GM12865 (cell line): ENCODE results near the gene GRK4.
"Not testable (repeated sequence)": the region's sequence is repeated elsewhere in the genome, so short reads cannot be mapped to it uniquely, and the experiment has no call there.

Experiments
- DNase-seq: peaks from one replicate; pipeline ENCODE4 v3.0.0; 2010; ENCODE audit warnings: low read depth
- H3K4me3 ChIP-seq: 2 replicates; pipeline ENCODE4 v1.5.1; 2011; ENCODE audit warnings: mild to moderate bottlenecking, low read depth, low read length, control low read depth
- CTCF ChIP-seq: IDR thresholded peaks from 2 replicates; pipeline ENCODE4 v1.5.1; 2011; ENCODE audit warnings: low read length, control low read depth, low read depth, inconsistent platforms; ENCODE audit not compliant: insufficient read depth; ENCODE audit errors: missing control alignments

The GRK4 gene

GRCh38 chr4:2948895-2949781, 14.2 kb upstream of the GRK4 start:
- TF ChIP-seq CTCF = peak; percentile 41
- peak; percentile 38 for DNase-seq
- no peak overlapping the region for H3K4me3 ChIP-seq

- H3K4me3 ChIP-seq = no peak overlapping the region
- TF ChIP-seq CTCF = no peak
- DNase-seq = no peak
These were observed 13.6 kb upstream of the GRK4 start for GRCh38 chr4:2949782-2950125.

DNA sequence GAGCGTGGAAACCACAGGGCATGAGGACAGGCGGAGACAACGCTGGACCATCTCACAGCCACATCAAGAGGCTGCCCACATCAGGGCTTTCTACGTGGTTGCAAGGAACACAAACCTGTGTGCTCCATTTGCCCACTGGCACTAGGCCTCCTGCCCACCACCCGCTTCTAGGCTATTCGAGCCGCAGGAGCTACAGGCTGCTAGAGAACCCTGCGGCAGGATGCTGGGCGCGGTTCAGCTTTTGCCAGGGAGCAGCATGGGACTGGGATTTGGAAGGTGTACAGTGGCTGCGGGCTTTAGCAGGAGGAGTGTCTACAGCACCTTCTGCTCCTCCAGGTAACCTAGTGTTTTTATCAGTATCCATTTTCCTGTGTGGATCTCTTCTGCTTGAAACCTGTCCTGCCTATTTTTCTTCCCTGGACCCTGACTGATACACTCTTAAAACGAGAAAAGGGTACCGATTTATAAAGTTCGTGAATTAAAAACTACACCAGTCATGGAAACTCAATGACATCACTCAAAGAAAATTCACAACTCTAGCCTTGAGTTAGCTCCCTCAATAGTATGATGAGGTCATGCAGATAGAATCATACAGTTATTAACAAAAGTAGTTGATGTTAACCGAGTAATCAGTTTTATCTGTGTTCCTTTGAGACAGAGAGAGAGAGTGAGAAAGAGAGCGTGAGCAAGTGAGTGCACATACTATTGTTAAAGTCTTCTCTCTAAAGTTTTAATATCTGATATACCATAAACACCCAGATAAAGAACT, 13.0 kb upstream of the GRK4 start:
- TF ChIP-seq CTCF = no peak
- no peak overlapping the region for H3K4me3 ChIP-seq
- no peak for DNase-seq

DNA sequence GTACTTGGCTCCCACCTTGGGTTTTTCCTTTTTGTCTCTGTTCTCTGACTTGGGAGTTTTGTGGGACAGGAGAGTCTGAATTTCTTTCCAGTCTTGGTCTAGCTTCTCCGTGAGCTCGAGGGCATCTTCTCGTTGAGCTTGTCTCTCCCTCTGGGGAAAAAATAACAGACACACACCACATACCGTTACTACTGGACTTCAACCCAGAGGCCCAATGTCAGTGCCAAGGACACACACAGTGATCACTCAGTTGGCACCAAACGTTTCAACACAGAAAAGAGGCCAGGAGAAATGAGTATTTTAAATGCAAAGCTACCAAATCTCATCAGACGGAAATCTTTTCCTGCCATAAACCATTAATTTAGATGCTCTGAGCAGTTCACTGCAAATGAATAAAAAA, 9.9 kb upstream of the GRK4 start:
- no peak overlapping the region for H3K4me3 ChIP-seq
- no peak for TF ChIP-seq CTCF
- DNase-seq = no peak

- DNase-seq = peak; percentile 86
- TF ChIP-seq CTCF = peak; percentile 32
- no peak overlapping the region for H3K4me3 ChIP-seq
These were observed 8.8 kb upstream of the GRK4 start for GRCh38 chr4:2954358-2955185.

DNA sequence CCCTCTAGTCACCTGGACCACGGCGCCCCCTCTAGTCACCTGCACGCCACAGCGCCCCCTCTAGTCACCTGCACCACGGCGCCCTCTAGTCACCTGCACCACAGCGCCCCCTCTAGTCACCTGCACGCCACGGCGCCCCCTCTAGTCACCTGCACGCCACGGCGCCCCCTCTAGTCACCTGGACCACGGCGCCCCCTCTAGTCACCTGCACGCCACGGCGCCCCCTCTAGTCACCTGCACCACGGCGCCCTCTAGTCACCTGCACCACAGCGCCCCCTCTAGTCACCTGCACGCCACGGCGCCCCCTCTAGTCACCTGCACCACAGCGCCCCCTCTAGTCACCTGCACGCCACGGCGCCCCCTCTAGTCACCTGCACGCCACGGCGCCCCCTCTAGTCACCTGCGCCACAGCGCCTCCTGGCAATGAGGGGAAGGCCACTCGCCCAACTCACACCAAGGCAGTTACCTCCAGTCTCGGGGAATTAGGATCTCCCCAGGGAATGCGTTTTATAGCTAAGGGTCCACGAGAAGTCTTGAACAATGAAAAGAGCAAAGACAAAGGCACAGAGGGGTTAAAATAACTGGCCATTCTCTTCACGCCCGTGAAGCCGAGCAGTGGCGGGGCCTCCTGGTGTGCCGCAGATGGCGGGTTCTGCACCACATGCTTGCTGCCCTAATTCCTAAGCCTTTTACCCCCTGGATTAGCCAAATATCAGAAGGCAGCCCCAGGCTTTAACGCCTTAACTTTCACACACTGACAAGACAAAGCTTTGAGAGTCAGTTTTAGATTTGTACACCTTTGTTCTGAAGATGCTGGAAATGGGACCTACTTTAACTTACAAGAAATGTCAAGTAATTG, 8.0 kb upstream of the GRK4 start:
- not testable (repeated sequence) for DNase-seq, H3K4me3 ChIP-seq
- peak; percentile 12 for TF ChIP-seq CTCF
